GM13976 (cell line): ENCODE results near the gene SHISAL1.

Experiments used
- DNase-seq: peaks from one replicate; pipeline ENCODE4 v3.0.0; 2012; ENCODE audit warnings: low spot score
- in situ Hi-C: fragments of 300-500 bp; cut with MboI; formaldehyde crosslinking; loops from one replicate; pipeline ENCODE4 v1.12.0; 2022; ENCODE audit warnings: low sequenced_read_pairs, mixed read lengths, inconsistent platforms; ENCODE audit not compliant: unreplicated experiment
- TF ChIP-seq, protein P1 (sequence below): IDR thresholded peaks from 2 replicates; pipeline ENCODE4 v1.5.1; 2012; ENCODE audit warnings: borderline replicate concordance, mild to moderate bottlenecking; ENCODE audit not compliant: insufficient read depth; ENCODE audit errors: extremely low read depth, missing control alignments, control extremely low read depth

The SHISAL1 gene

DNA sequence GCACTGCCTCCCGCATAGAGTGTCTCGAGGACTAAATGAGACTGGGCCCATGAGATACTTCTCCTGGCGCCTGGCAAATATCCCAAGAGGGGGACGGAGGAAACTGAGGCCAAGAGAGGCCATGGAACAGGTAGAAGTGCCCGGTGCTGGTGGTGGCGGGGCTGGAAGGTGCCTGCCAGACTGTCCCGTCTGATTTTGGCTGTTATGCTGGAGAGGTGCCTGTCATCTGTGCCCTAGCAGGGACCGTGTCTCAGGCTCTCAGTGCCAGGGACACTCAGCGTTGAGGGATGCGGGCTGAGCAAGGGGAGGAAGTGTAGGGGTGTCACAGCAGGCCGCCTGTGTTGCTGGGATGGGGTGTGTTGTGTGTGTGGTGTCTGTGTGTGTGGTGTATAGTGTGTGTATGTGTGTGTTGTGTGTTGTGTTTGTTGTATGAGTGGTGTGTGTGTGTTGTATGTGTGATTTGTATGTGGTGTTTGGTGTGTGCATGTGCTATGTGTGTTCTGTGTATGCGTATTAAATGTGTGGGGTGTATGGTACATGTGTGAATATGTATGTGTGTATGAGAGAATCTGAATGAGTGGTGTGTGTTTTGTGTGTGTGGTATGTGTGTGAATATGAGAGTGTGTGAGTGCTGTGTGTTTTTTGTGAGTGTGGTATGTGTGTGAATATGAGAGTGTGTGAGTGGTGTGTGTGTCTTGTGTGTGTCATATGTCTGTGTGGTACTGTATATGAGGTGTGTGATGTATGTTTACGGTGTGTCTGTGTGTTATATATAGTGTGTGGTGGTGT lies 21.3 kb upstream of the SHISAL1 start:
- in situ Hi-C loops: no loop called here
- DNase-seq: no peak
- TF ChIP-seq, protein P1, sequence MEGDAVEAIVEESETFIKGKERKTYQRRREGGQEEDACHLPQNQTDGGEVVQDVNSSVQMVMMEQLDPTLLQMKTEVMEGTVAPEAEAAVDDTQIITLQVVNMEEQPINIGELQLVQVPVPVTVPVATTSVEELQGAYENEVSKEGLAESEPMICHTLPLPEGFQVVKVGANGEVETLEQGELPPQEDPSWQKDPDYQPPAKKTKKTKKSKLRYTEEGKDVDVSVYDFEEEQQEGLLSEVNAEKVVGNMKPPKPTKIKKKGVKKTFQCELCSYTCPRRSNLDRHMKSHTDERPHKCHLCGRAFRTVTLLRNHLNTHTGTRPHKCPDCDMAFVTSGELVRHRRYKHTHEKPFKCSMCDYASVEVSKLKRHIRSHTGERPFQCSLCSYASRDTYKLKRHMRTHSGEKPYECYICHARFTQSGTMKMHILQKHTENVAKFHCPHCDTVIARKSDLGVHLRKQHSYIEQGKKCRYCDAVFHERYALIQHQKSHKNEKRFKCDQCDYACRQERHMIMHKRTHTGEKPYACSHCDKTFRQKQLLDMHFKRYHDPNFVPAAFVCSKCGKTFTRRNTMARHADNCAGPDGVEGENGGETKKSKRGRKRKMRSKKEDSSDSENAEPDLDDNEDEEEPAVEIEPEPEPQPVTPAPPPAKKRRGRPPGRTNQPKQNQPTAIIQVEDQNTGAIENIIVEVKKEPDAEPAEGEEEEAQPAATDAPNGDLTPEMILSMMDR: no peak

DNA sequence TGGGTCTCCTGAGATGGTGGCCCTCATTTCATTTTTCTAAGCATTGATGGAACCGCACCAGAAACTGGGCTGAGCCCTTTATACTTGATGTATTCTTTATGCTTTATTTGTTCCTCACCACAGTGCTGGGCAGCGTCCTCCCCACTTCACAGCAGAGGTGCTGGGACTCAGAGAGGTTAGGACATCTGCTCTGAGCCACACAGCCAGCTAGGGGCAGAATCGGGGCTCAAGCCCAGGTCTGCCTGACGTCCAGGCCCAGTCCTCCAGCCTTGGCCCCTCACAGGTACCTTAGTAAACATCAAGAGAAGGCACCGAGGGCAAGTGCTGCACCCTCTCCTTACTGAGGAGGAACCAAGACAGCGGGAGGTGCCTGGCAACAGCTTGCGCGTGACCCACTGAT lies 20.2 kb upstream of the SHISAL1 start:
- TF ChIP-seq, protein P1: no peak
- DNase-seq: no peak
- in situ Hi-C loops: no loop called here

DNA sequence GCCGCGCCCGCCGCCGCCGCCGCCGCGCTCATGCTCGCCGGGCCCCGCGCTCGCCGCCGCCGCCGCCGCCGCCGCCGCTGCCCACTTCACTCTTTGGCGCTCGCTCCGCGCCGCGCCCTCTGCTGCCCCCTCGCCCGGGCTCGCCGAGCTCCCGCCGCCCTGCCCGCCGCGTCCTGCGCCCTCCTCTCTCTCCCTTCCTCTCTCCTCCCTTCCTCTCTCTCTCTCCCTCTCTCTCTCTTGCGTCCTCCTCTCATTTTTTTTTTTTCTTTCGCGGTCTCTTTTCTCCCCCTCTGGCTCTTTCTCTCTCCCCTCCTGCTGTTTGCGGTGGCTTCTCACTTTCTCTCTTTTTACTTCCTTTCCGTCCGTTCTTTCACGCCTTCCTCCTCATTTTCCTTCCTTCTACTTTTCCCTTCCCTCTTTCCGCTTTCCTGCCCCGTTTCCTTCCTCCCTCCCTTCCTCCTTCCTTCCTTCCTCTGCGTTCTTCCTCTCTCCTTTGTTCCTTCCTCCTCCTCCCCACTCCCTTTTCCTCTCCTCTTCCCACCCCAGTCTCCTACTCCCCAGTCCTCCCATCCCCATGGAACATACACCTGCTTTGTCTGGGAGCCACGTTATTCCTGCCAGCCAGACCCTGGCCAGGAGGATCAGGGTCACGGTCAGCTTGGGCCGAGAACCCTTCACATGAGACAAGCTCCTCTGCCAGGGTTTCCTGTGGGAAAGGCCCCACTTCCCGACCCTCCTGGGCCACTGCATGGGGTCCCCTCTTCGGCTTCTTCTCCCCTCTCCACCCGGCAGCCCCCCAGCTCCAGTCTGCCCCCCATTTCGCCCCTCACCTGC lies 19.3 kb upstream of the SHISAL1 start:
- TF ChIP-seq, protein P1: no peak
- in situ Hi-C loops: no loop called here
- no peak for DNase-seq

GRCh38 chr22:44330744-44331660 lies 18.3 kb upstream of the SHISAL1 start:
- in situ Hi-C loops: no loop called here
- no peak for DNase-seq
- TF ChIP-seq, protein P1: no peak

- in situ Hi-C loops: no loop called here
- DNase-seq: no peak
- TF ChIP-seq, protein P1: no peak
Measured at GRCh38 chr22:44330188-44330743, 17.5 kb upstream of the SHISAL1 start.
